ENCODE measurements around the gene PRAC1. TPM values are rescaled to one million over a fixed set of nuclear protein-coding genes. Genes with fewer than 3 reads are reported as not detected.

The PRAC1 gene
- total RNA-seq, 3 donors from 2014 or later: not detected

- Histone ChIP-seq H3K27me3 (peaks cover 18 to 100% of the 10 kb centered on the region in 2 donors), H3K36me3 (no peaks in the 10 kb centered on the region), H3K4me1 (no peaks in the 10 kb centered on the region), H3K9me3 (no peaks in the 10 kb centered on the region), H3K4me3 (peak overlapping the region in 1 of 3 donors; percentile 50), H3K27ac (no peak overlapping the region)
- intact Hi-C loops (cut with DNase I; ENCODE audit: low total_unique reads): no loop called here
- TF ChIP-seq, protein P1, sequence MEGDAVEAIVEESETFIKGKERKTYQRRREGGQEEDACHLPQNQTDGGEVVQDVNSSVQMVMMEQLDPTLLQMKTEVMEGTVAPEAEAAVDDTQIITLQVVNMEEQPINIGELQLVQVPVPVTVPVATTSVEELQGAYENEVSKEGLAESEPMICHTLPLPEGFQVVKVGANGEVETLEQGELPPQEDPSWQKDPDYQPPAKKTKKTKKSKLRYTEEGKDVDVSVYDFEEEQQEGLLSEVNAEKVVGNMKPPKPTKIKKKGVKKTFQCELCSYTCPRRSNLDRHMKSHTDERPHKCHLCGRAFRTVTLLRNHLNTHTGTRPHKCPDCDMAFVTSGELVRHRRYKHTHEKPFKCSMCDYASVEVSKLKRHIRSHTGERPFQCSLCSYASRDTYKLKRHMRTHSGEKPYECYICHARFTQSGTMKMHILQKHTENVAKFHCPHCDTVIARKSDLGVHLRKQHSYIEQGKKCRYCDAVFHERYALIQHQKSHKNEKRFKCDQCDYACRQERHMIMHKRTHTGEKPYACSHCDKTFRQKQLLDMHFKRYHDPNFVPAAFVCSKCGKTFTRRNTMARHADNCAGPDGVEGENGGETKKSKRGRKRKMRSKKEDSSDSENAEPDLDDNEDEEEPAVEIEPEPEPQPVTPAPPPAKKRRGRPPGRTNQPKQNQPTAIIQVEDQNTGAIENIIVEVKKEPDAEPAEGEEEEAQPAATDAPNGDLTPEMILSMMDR (IDR thresholded peaks at IDR 0.05): no peak
- TF ChIP-seq POLR2A (IDR thresholded peaks at IDR 0.05) (no peak), POLR2AphosphoS5 (IDR thresholded peaks at IDR 0.05) (no peak)
- DNase-seq (ENCODE audit: low spot score in 2 of 2): no peak
These were observed 3.2 kb upstream of the PRAC1 start for GRCh38 chr17:48725288-48726064.

DNA sequence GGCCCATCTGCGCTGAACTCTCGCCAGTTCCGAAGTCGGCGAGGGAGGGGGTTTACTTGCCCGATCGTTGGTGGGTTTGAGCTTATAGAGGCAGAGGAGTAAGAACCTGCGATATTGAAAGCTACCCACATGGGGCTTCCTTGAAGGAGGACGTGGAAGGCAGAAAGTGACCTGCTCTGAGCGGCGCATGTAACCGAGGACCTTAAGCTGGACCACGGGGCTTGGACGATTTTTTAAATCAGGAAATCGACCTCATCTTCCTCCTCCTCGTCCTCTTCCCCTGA is 2.6 kb upstream of the PRAC1 start:
- Histone ChIP-seq H3K4me1 (no peaks in the 10 kb centered on the region), H3K27me3 (peaks cover 17 to 100% of the 10 kb centered on the region in 2 donors), H3K4me3 (peak overlapping the region in 1 of 3 donors; percentile 50), H3K36me3 (no peaks in the 10 kb centered on the region), H3K27ac (no peak overlapping the region), H3K9me3 (no peaks in the 10 kb centered on the region)
- intact Hi-C loops (cut with DNase I; ENCODE audit: low total_unique reads): no loop called here
- DNase-seq (ENCODE audit: low spot score in 2 of 2): no peak
- TF ChIP-seq, protein P1 (IDR thresholded peaks at IDR 0.05): no peak
- TF ChIP-seq POLR2A (IDR thresholded peaks at IDR 0.05): no peak
- no peak for TF ChIP-seq POLR2AphosphoS5 (IDR thresholded peaks at IDR 0.05)

- Histone ChIP-seq H3K27me3 (peaks cover 14 to 100% of the 10 kb centered on the region in 2 donors), H3K27ac (no peak overlapping the region), H3K36me3 (no peaks in the 10 kb centered on the region), H3K4me3 (peak overlapping the region in 1 of 3 donors; percentile 50), H3K9me3 (no peaks in the 10 kb centered on the region), H3K4me1 (no peaks in the 10 kb centered on the region)
- TF ChIP-seq POLR2AphosphoS5 (IDR thresholded peaks at IDR 0.05) (no peak), POLR2A (IDR thresholded peaks at IDR 0.05) (no peak)
- TF ChIP-seq, protein P1 (IDR thresholded peaks at IDR 0.05): peak in 2 of 3 donors; percentile 60 to 65
- intact Hi-C loops (cut with DNase I; ENCODE audit: low total_unique reads): loop anchor here (5.0 kb wide), 1 partner anchor 672 kb away; no protein-coding TSS in a partner anchor
- peak; percentile 44 to 88 for DNase-seq (ENCODE audit: low spot score in 2 of 2)
These were observed 2.1 kb upstream of the PRAC1 start for GRCh38 chr17:48724251-48725003.

- Histone ChIP-seq H3K4me1 (no peaks in the 10 kb centered on the region), H3K36me3 (no peaks in the 10 kb centered on the region), H3K9me3 (no peaks in the 10 kb centered on the region), H3K4me3 (no peak overlapping the region), H3K27me3 (peaks cover 12 to 100% of the 10 kb centered on the region in 2 donors), H3K27ac (no peak overlapping the region)
- no peak for TF ChIP-seq POLR2AphosphoS5 (IDR thresholded peaks at IDR 0.05)
- no peak for TF ChIP-seq POLR2A (IDR thresholded peaks at IDR 0.05)
- TF ChIP-seq, protein P1 (IDR thresholded peaks at IDR 0.05): no peak
- no peak for DNase-seq (ENCODE audit: low spot score in 2 of 2)
- intact Hi-C loops (cut with DNase I; ENCODE audit: low total_unique reads): loop anchor here (5.0 kb wide), 1 partner anchor 671 kb away; no protein-coding TSS in a partner anchor
These were observed 1.3 kb upstream of the PRAC1 start for GRCh38 chr17:48723423-48724250.
